Kidney epithelial cell (primary cell): ENCODE measurements around the gene CAPN9. TPM values are rescaled to one million over a fixed set of nuclear protein-coding genes. Genes with fewer than 3 reads are reported as not detected.

Experiments
- DNase-seq: peaks from one replicate; pipeline ENCODE4 v3.0.0-alpha.2; 2010; ENCODE audit warnings: low read depth
- H3K27me3 ChIP-seq: 2 replicates; pipeline ENCODE4 v1.6.0; 2011; ENCODE audit warnings: low read length; ENCODE audit not compliant: control insufficient read depth, insufficient read depth
- H3K36me3 ChIP-seq: 2 replicates; pipeline ENCODE4 v1.5.1; 2011; ENCODE audit warnings: low read length; ENCODE audit not compliant: control insufficient read depth, insufficient read depth
- H3K4me3 ChIP-seq: 2 replicates; pipeline ENCODE4 v1.5.1; 2011; ENCODE audit warnings: low read depth, mild to moderate bottlenecking, control low read depth, low read length
- total RNA-seq: library from RNA; depleted of rRNA; stranded (reverse); fragments of >200 nt; gene quantifications from 2 replicates; pipeline ENCODE4 v1.2.3, GENCODE V29; 2015
- TF ChIP-seq, protein P1 (sequence below): IDR thresholded peaks from 2 replicates; pipeline ENCODE4 v1.5.1; 2011; ENCODE audit warnings: mild to moderate bottlenecking, moderate library complexity, low read length, control low read depth, inconsistent platforms; ENCODE audit not compliant: insufficient read depth, poor library complexity, severe bottlenecking

Gene CAPN9
- total RNA-seq, 1 donor from 2014 or later: 0.04 TPM

DNA sequence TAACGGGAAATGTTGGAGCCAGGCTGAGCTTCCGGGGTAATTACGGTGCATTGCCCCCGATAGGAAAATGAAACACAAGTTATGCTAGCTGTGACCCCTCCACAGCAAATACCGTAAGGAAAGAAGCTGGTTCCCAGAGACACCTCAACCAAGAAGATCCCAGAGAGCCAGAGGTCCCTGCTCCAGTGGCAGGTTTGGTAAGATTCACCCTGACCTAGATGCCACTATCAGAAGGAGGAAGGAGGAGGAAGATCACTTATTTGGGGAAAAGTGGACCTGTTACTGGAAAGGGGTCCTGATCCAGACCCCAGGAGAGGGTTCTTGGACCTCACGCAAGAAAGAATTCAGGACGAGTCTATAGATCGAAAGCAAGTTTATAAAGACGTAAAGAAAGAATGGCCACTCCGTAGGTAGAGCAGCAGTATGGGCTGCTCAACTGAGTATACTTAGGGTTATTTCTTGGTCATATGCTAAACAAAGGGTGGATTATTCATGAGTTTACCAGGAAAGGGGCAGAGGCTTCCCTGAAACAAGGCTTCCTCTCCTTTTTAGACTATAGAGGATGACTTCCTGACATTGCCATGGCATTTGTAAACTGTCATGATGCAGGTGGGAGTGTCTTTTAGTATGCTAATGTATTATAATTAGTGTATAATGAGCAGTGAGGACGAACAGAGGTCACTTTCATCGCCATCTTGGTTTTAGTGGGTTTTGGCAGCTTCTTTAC, 7.5 kb upstream of the CAPN9 start:
- TF ChIP-seq, protein P1, sequence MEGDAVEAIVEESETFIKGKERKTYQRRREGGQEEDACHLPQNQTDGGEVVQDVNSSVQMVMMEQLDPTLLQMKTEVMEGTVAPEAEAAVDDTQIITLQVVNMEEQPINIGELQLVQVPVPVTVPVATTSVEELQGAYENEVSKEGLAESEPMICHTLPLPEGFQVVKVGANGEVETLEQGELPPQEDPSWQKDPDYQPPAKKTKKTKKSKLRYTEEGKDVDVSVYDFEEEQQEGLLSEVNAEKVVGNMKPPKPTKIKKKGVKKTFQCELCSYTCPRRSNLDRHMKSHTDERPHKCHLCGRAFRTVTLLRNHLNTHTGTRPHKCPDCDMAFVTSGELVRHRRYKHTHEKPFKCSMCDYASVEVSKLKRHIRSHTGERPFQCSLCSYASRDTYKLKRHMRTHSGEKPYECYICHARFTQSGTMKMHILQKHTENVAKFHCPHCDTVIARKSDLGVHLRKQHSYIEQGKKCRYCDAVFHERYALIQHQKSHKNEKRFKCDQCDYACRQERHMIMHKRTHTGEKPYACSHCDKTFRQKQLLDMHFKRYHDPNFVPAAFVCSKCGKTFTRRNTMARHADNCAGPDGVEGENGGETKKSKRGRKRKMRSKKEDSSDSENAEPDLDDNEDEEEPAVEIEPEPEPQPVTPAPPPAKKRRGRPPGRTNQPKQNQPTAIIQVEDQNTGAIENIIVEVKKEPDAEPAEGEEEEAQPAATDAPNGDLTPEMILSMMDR: no peak
- DNase-seq: no peak
- H3K4me3 ChIP-seq: no peak overlapping the region
- H3K27me3 ChIP-seq: no peaks in the 10 kb centered on the region
- H3K36me3 ChIP-seq: no peaks in the 10 kb centered on the region

DNA sequence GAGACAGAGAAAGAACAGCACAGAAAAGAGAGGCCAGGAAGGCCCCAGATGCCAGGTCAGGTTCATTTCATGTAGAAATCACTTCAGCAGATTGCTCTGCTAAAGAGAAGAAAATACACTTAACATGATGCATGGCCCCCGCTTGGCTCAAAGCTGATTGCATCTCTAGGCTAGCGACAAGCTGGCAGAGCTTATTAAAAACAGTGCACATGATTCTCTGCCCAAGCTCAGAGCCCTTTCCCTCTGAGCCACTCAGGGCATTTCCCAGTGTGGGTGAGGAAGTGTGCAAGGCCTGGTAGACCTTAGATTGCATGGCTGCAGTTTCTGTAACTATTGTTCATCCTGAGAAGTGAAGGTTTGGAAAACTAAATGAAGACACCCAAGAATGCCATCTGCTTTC, 3.3 kb upstream of the CAPN9 start:
- TF ChIP-seq, protein P1: no peak
- H3K4me3 ChIP-seq: no peak overlapping the region
- no peak for DNase-seq
- no peaks in the 10 kb centered on the region for H3K36me3 ChIP-seq
- peaks cover 3% of the 10 kb centered on the region for H3K27me3 ChIP-seq

DNA sequence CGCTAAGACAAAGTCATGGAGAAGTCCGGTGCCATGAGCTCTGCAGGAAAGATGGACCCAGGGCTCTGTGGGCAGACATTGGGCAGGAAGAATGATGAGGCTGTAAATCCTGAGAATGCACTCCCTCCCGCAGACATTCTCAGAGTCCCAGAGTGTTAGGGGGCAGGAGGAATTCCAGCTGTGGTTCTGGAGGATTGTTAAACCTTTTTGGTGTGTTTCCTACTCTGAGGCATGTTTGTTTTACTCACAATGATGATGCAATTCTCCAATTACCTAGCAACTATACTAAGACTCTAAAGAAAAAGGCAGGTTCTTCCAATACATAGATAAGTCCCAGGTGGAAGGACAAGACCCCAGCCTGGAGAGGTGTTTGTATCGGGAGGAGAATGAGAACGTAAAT, 2.8 kb upstream of the CAPN9 start:
- no peak overlapping the region for H3K4me3 ChIP-seq

DNA sequence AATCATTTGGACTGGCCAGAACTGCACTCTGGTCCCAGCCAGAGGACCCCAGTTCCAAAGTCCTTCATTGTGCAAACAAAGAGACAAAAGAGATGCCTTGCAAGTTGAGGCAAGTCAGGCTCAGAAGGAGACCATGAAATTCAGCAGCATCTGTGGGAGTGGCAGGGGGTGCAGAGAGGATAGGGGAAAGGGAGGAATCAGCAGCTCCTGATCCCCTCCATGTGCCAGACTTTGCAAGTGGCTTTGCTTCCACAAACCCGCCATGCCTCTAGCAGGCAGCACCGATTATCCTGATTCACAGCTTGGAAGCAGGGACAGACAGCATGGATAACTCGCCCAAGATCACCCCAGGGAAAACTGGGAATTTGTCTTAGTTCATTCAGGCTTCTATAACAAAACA, 2.1 kb upstream of the CAPN9 start:
- Histone ChIP-seq H3K27me3 (peaks cover 3% of the 10 kb centered on the region), H3K36me3 (no peaks in the 10 kb centered on the region), H3K4me3 (no peak overlapping the region)
- DNase-seq: no peak
- TF ChIP-seq, protein P1: no peak

More for the DNA sequence above, 2.8 kb upstream of the CAPN9 start:
- Histone ChIP-seq H3K36me3 (no peaks in the 10 kb centered on the region), H3K27me3 (peaks cover 3% of the 10 kb centered on the region)
- DNase-seq: peak; percentile 57
- TF ChIP-seq, protein P1: no peak

DNA sequence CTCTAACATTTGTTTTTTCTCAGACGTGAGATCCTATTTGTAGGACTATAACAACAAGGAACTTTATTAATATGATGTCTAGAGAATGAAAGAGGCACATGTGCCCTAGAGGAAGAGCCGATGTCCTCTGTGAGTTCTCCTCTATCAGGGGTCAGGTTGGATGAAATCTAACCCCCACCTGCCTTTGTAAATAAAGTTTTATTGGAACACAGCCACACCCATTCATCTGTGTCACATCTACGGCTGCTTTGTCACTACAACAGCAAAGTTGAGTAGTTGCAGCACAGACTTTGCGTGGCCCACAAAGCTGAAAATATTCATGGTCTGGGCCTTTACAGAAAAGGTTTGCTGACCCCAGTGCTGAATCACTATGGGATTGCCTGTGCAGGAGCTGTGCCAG, 571 bp upstream of the CAPN9 start:
- H3K4me3 ChIP-seq: no peak overlapping the region
- peaks cover 3% of the 10 kb centered on the region for H3K27me3 ChIP-seq
- H3K36me3 ChIP-seq: no peaks in the 10 kb centered on the region
- DNase-seq: no peak
- TF ChIP-seq, protein P1: no peak
